Left cardiac atrium (tissue), 4 donors: ENCODE measurements around the gene TTC28. TPM values are rescaled to one million over a fixed set of nuclear protein-coding genes. Genes with fewer than 3 reads are reported as not detected.

Experiments used
- ATAC-seq, 2 donors: fragments of 200-7000 bp; cut with Tn5 transposase; one replicate each; pipeline ENCODE4 v1.9.1; 2020; ENCODE audit warnings: mild to moderate bottlenecking in 2 of 2, moderate library complexity in 2 of 2
- DNase-seq: peaks from one replicate; pipeline ENCODE4 v3.0.0-alpha.2; 2020
- intact Hi-C, 2 donors: fragments of 100-400 bp; cut with DNase I; formaldehyde crosslinking; loops; one replicate each; pipeline versions ENCODE4 v1.14.1 to v1.15.1; 2022 to 2023
- microRNA-seq, 2 donors: library from miRNA; unstranded; fragments of <30 nt; microRNA quantifications; one replicate each; pipeline ENCODE4 v1.2.0, GENCODE V29; 2020
- total RNA-seq, 2 donors: library from RNA; stranded (reverse); fragmentation: NEBNext Ultra II Directional; extraction: Animal tissue kit (Norgen Biotek cat#: 25700); gene quantifications; one replicate each; pipeline ENCODE4 v1.2.1, GENCODE V29; 2021
- donor health status: DM: no; HTN: yes; CAD: no.
- donor health status: DM: no; HTN: yes; CAD: no; lungs with severe emphysema.
- donor health status: DM: yes; HTN: yes; CAD: no.
- donor health status: Dilated cardiomyopathy.

The TTC28 gene
- total RNA-seq, 2 donors from 2014 or later, result 15.0 to 18.2 TPM

DNA sequence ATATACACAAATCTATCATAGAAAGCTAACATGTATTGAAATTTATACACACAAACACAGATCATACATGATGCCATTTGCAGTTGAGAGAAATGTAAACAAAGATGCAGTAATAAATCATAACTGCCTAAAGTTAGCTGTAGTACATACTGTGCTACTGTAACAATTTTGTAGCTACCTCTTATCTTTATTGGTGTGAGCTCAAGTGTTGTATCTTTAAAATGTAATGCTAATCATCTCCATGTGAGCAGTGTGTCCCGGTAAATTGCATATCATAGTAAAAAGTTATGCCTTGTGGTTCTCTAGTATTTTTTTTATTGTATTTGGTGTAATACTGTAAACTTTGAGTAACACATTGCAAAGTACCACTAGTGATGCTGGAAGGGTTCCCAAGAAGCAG is 743.7 kb downstream of the TTC28 start:
- no peak for ATAC-seq
- intact Hi-C loops, result loop anchor here in 1 of 2 donors (10.0 kb wide), 1 partner anchor 51 kb away; no protein-coding TSS in a partner anchor

DNA sequence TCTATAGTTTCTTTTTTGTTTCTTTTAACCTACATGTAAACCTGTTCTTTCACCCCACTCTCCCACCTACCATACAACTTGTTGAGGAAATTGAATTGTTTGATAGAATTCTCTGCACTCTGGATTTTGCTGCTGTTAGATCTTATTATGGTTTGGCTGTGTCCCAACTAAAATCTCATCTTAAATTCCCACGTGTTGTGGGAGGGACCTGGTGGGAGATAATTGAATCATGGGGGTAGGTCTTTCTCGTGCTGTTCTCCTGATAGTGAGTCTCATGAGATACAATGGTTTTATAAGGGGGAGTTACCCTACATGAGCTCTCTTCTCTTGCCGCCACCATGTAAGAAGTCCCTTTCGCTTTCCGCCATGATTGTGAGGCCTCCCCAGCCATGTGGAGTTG is 745.6 kb downstream of the TTC28 start:
- intact Hi-C loops, result loop anchor here in 1 of 2 donors (10.0 kb wide), 1 partner anchor 49 kb away; no protein-coding TSS in a partner anchor
- ATAC-seq, result no peak
- DNase-seq, result no peak

More for the DNA sequence above, 743.7 kb downstream of the TTC28 start:
- no peak for DNase-seq

DNA sequence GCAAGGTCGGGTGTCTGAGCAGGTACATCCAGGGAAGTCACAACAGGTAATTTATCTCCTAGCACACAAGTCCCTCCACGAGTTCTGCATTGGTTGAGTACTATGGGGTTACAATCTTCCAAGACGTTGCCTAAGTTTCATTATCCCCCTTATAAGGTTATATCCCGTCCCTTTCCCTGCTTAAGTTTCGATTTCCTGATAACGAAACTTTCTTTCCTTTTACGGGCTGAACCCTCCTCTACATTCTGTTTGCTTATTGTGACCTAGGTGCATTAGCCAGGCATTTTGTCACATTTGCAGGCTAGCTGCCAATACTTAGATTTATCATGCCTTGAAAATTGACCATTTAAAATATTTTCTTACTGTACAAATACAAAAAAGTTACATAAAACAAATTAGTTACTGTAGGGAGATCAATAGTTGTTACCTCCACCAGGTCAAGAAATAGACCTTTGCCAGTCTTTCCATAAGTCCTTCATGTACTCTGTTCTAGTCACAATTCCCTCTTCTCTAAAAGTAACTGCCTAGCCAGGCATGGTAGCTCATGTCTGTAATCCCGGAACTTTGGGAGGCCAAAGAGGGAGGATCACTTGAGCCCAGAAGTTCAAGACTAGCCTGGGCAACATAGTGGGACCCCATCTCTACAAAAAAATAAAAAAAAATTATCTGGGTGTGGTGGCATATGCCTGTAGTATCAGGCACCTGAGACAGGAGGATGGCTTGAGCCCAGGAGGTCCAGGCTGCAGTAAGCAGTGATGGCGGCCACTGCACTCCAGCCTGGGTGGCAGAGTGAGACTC is 746.3 kb downstream of the TTC28 start:
- ATAC-seq (no peak), DNase-seq (no peak)
- intact Hi-C loops, result loop anchor here in 1 of 2 donors (10.0 kb wide), 1 partner anchor 49 kb away; no protein-coding TSS in a partner anchor

DNA sequence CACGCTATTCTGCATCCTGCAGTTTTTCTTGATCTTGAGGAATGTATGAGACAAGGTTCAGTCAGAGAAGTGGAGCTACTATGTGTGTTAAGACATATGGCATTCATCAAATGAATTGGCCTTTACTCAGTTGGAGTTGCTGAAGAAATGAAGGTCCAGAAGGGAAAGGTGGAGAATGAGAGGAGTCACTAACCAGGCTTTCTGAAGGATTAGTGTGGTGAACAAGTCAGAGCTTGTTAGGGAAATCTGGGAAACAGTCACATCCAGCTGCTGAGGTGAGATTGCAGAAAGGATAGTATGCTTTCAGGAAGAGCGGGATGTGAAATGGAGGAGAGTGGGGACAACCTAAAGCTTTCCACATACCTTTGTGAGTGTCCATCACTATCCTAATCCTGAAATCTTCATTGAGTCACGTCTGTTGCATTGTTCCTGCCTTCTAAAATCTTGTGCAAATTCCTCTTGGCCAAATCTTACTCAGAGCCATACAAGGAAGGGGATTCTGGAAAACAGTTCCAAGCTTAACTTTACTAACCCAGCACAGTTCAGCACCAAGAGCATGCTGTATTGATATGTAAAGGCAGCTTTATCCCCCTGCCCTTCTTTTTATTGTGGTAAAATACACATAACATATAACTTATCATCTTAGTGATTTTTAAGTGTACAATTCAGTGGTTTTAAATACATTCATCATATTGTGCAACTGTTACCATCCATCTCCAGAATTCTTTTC is 749.1 kb downstream of the TTC28 start:
- intact Hi-C loops, result loop anchor here in 1 of 2 donors (10.0 kb wide), 1 partner anchor 46 kb away; no protein-coding TSS in a partner anchor

More for the DNA sequence above, 749.1 kb downstream of the TTC28 start:
- DNase-seq, result no peak
- ATAC-seq, result no peak

Small RNAs within 50 kb of the gene (microRNA-seq; reads per million reads assigned to microRNA genes)
- 0 reads per million in 2 donors for gene MIR5739

Other genes with a start within 250 kb of the TTC28 start
- 1 to 10 TPM; 2.9 to 3.5 TPM for gene CHEK2, start 62.0 kb upstream of the TTC28 start, total RNA-seq
- 10 to 100 TPM in 1 of 2 donors, 1 to 10 TPM in 1; 9.3 to 10.5 TPM for gene HSCB, start 62.2 kb upstream of the TTC28 start, total RNA-seq
- gene CCDC117, start 92.9 kb upstream of the TTC28 start, total RNA-seq, result 10 to 100 TPM; 12.9 to 13.6 TPM
- 100 to 1,000 TPM in 1 of 2 donors, 10 to 100 TPM in 1; 74.8 to 144 TPM for gene XBP1, start 120.7 kb upstream of the TTC28 start, total RNA-seq
- 1 to 10 TPM; 5.2 to 6.6 TPM for gene ZNRF3, start 203.7 kb upstream of the TTC28 start, total RNA-seq